ENCODE data around the gene LRRK2. TPM values are rescaled to one million over a fixed set of nuclear protein-coding genes. Genes with fewer than 3 reads are reported as not detected.
"Not testable (repeated sequence)": the region's sequence is repeated elsewhere in the genome, so short reads cannot be mapped to it uniquely, and the experiment has no call there.

Gene LRRK2
- total RNA-seq, 2 donors from 2014 or later: 6.2 to 6.8 TPM

- DNase-seq (ENCODE audit: low spot score): no peak
- no peak overlapping the region for H3K4me3 ChIP-seq
- WGBS: 91% methylated on average over 1 of the region's 1 CpG
- no peaks in the 10 kb centered on the region for H3K4me1 ChIP-seq (replicated peaks)
- no peaks in the 10 kb centered on the region for H3K36me3 ChIP-seq
- no peak overlapping the region for H3K27ac ChIP-seq
- H3K9me3 ChIP-seq: no peaks in the 10 kb centered on the region
- intact Hi-C loops (cut with DNase I): no loop called here
- TF ChIP-seq POLR2A (IDR thresholded peaks at IDR 0.05): no peak
- TF ChIP-seq POLR2AphosphoS5 (IDR thresholded peaks at IDR 0.05): no peak
- no peak for TF ChIP-seq CTCF (IDR thresholded peaks at IDR 0.05)
- H3K27me3 ChIP-seq (replicated peaks; ENCODE audit: insufficient read depth): no peaks in the 10 kb centered on the region
Observed at GRCh38 chr12:40351976-40352375, 127.2 kb downstream of the LRRK2 start.

- WGBS: 78% methylated on average over 6 of the region's 6 CpGs
- Histone ChIP-seq H3K27ac (no peak overlapping the region), H3K9me3 (no peaks in the 10 kb centered on the region), H3K4me1 (replicated peaks) (no peaks in the 10 kb centered on the region), H3K36me3 (no peaks in the 10 kb centered on the region), H3K27me3 (replicated peaks; ENCODE audit: insufficient read depth) (no peaks in the 10 kb centered on the region), H3K4me3 (no peak overlapping the region)
- no peak for TF ChIP-seq POLR2AphosphoS5 (IDR thresholded peaks at IDR 0.05)
- peak in 1 of 4 experiments; percentile 7 for TF ChIP-seq CTCF (IDR thresholded peaks at IDR 0.05)
- intact Hi-C loops (cut with DNase I): no loop called here
- no peak for DNase-seq (ENCODE audit: low spot score)
Observed at GRCh38 chr12:40375076-40375475, 150.3 kb downstream of the LRRK2 start.

- Histone ChIP-seq H3K27me3 (replicated peaks; ENCODE audit: insufficient read depth) (no peaks in the 10 kb centered on the region), H3K4me3 (no peak overlapping the region), H3K9me3 (no peaks in the 10 kb centered on the region), H3K36me3 (no peaks in the 10 kb centered on the region), H3K4me1 (replicated peaks) (no peaks in the 10 kb centered on the region), H3K27ac (no peak overlapping the region)
- DNase-seq (ENCODE audit: low spot score): no peak
- intact Hi-C loops (cut with DNase I): no loop called here
- TF ChIP-seq POLR2AphosphoS5 (IDR thresholded peaks at IDR 0.05) (no peak), POLR2A (IDR thresholded peaks at IDR 0.05) (no peak), CTCF (IDR thresholded peaks at IDR 0.05) (no peak)
- WGBS: 98% methylated on average over 5 of the region's 5 CpGs
Observed at GRCh38 chr12:40376533-40377267, 151.9 kb downstream of the LRRK2 start.

GRCh38 chr12:40378691-40379090, 153.9 kb downstream of the LRRK2 start:
- no peak for DNase-seq (ENCODE audit: low spot score)
- TF ChIP-seq CTCF (IDR thresholded peaks at IDR 0.05) (no peak), POLR2A (IDR thresholded peaks at IDR 0.05) (no peak), POLR2AphosphoS5 (IDR thresholded peaks at IDR 0.05) (no peak)
- Histone ChIP-seq H3K4me1 (replicated peaks) (no peaks in the 10 kb centered on the region), H3K4me3 (no peak overlapping the region), H3K27ac (no peak overlapping the region), H3K9me3 (no peaks in the 10 kb centered on the region), H3K27me3 (replicated peaks; ENCODE audit: insufficient read depth) (no peaks in the 10 kb centered on the region), H3K36me3 (no peaks in the 10 kb centered on the region)
- WGBS: 26% methylated on average over 1 of the region's 1 CpG
- intact Hi-C loops (cut with DNase I): no loop called here

GRCh38 chr12:40382217-40382616, 157.4 kb downstream of the LRRK2 start:
- Histone ChIP-seq H3K27ac (no peak overlapping the region), H3K4me1 (replicated peaks) (no peaks in the 10 kb centered on the region), H3K36me3 (no peaks in the 10 kb centered on the region), H3K27me3 (replicated peaks; ENCODE audit: insufficient read depth) (no peaks in the 10 kb centered on the region), H3K4me3 (no peak overlapping the region), H3K9me3 (no peaks in the 10 kb centered on the region)
- TF ChIP-seq POLR2A (IDR thresholded peaks at IDR 0.05): no peak
- no peak for TF ChIP-seq POLR2AphosphoS5 (IDR thresholded peaks at IDR 0.05)
- no peak for TF ChIP-seq CTCF (IDR thresholded peaks at IDR 0.05)
- no peak for DNase-seq (ENCODE audit: low spot score)
- 72% methylated on average over 1 of the region's 1 CpG for WGBS
- intact Hi-C loops (cut with DNase I): no loop called here

GRCh38 chr12:40387279-40387678, 162.5 kb downstream of the LRRK2 start:
- H3K27me3 ChIP-seq (replicated peaks; ENCODE audit: insufficient read depth); H3K27ac ChIP-seq; H3K4me1 ChIP-seq (replicated peaks); H3K4me3 ChIP-seq; H3K36me3 ChIP-seq; intact Hi-C loops (cut with DNase I); H3K9me3 ChIP-seq; DNase-seq (ENCODE audit: low spot score): not testable (repeated sequence)
- WGBS: 79% methylated on average over 3 of the region's 3 CpGs

All from prostate gland (tissue), 2 donors.